ENCODE data around the gene NUDC. TPM values are rescaled to one million over a fixed set of nuclear protein-coding genes. Genes with fewer than 3 reads are reported as not detected.
A peak's percentile ranks its signal among the peaks of the same experiment; 100 is the strongest.
"Not testable (repeated sequence)": the region's sequence is repeated elsewhere in the genome, so short reads cannot be mapped to it uniquely, and the experiment has no call there.

The NUDC gene
- total RNA-seq, 1 donor from 2014 or later, result 35.7 TPM

DNA sequence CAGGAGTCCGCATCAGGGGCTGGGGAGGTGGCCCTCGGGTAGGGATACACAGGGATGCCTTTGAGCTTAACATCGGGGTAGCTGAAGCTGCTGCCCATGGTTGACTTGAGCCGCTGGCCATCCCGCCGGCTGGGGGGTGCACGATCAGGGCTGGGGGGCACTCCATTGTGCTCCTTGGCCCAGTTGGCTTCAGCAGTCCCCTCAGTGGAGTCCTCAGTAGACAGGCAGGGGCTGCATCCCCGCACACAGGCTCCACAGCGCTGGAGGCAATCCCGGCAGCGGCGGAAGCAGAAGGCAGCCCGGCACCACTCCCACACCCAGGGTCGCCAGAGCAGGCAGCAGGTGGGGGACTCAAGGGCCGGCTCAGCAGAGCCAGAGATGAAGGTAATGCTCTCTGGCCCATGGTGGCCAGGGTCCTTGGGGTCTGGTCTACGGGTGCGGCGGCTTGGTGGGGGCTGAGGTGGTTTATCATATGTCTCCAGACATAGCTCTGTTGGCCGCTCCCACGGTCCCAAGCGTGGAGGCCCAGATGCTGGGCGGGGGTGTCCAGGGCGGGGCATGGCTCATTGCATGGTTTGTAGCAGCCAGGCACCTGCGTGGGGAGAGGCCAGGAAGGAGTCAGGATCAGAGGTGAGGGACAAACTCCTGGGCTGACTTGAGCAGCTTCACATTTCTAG, 30.4 kb downstream of the NUDC start:
- ATAC-seq, result no peak

- ATAC-seq, result no peak
These were observed 31.8 kb downstream of the NUDC start for GRCh38 chr1:26953374-26953773.

DNA sequence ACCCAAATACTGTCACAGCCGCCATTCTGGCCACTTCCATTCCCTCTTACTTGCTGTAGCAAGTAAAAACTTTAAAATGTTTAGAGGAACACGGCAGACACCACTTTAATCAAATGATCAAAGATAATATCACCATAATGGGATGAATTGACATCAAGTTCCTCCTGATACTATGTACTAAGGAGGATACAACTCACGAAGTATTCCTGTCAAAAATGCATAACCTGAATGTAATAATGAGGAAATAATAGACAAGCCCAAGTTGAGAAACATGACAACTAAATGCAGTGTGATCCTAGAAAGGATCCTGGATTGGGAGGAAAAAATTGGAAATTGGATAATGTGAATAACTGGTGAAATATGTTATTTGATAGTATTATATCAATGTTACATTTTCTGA, 34.8 kb downstream of the NUDC start:
- ATAC-seq, result no peak

DNA sequence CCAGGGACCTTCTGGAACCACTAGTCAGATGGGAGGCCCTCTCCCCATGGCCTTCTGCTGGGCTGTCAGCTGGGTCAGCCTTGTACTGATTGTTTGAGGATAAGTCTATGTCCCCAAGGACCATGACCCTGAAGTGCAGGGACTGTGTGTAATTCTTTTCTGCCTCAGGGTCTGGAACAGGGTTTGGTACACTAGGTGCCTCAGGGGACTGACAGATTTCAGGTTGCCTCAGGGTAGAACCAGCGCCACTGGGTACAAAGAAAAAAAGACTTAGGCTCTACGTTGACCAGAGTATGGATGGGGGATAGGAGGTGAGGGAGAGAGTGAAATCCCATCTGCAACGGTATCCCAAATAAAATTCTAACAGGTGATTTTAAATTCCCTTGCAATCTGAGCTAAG, 35.8 kb downstream of the NUDC start:
- ATAC-seq, result no peak

DNA sequence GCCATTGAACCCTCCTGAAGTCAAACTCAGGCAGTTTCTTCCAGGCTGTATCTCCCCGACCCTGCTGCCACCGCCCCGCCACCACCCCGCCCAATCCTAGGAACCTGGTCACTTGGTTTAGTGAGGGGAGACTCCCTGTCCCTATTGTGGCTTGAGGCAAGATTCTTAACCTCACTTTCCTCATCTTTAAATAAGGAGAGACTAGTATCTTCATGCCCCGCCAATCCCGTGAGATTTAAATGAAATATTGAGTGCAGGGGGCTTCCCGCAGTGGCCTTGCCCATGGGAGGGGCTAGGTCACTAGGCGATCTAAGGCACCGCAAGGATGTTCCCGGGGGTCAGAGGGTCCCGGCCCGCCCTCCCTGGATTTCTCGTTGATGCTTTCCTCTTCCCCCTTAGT, 37.7 kb downstream of the NUDC start:
- no peak for ATAC-seq

DNA sequence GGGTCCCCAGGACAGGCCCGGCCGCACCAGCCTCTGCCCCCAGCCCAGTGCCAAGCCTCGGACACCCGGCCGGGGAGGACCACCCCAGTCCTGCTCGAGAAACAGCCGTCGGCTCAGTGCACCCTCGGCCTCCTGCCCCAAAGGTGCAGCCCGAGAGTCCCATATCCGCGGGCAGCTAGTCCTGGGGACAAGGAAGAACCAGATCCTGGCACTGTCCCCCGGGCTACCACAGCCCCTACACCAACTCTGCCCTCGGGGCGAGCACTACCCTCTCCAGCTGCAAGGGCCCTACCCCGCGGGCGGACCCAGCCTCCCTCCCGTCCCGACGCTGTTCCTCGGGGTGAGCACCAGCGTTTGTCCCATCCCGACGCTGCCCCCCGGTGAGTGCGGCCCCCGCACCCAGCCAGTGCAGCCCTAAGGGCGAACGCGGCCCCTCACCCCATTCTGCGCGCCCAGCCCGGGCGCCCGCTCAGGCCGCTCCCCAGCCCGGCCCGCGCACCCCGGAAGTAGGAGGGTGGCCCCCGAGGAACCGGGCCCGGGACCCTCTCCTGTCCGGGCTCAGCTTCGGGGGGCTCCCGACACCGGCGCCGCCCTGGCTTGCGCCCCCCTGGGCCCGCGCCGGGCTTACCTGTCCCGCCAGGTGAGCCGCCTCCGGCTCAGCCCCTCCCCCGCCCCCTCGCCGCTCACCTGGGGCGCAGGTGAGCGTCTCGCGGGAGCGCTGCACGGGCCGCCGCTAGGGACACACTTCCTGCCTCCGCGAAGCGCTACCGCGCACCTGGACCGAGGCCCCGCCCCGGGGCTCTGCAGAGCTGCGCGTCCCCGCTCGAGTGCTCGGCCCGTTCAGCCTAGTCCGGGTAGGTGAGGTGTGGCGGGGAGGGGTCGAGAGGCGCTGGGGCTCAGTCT, 38.4 kb downstream of the NUDC start, which contains the start of gene KDF1:
Gene KDF1 (minus strand): TSS at position 747 of the 903 bp plus-strand sequence. CDS start 8,088 bp downstream, outside the sequence.
- ATAC-seq, result peak; percentile 96

DNA sequence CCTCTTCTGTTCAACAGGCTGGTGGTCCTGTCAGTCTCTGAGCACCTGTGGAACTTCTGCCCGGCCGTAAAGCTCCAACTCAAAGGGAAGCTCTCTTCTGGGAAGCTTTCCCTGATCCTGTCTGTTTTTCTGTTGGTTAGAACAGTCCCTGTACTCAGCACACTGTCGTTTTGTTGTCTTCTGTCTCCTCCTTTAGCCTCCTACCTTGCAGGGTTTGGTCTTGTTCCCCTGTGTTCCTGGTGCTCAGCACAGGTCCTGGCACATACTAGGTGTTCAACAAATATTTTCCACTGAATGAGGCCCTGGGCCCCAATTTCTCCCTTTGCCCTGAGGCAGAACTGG, 39.1 kb downstream of the NUDC start:
- no peak for ATAC-seq

DNA sequence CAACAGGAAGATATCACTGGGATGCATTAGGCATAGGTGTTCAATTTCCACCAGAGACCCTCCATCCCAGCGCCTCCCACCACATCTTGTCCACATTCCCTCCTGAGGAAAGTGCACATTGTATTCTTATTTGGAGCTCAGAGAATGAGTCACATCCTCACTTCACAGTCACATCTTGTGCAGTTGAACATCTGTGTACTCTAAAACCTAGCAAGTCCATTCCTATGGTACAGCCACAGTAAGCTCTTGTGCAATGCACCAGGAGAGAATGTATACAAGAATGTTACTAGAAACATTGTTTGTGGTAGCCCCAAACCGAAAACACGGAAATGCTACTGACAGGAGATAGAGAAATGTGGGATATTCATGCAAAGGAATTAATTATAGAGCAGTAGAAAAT, 40.3 kb downstream of the NUDC start:
- peak; percentile 42 for ATAC-seq

GRCh38 chr1:26965213-26965612, 43.7 kb downstream of the NUDC start:
- ATAC-seq, result no peak

DNA sequence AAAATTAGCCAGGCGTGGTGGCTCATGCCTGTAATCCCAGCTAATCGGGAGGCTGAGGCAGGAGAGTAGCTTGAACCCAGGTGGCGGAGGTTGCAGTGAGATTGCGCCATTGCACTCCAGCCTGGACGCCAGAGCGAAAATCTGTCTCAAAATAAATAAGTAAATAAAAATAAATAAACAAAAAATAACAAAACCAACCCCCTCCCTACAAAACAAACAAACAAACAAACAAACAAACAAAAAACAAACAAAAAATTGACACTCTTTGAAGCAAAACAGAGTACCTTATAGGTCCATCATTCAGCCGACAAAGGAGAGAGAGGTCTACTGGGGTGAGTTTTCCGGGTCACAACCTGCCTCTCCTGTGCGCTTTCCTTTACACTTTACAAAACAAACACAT, 44.1 kb downstream of the NUDC start:
- ATAC-seq, result no peak

- ATAC-seq, result peak; percentile 86
These were observed 49.3 kb downstream of the NUDC start for GRCh38 chr1:26970810-26971209.

DNA sequence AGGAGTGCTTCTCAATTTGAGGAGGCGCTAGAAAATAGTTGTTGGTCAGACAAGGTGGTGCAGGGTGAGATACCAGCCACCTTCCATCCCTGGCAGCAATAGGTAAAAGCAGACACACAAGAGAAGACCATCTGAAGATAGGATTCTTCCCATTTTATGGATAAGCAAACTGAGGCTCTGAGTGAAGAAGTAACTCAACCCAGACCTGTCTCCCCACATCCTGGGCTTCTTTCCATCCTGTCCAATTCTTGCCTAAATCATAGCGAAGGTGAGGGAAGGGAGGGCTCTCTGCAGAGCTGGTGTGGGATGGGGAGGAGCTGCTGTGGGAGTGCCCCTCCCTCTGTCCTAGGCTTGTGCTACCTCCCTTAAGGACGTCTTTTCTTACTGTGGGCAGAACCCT, 50.0 kb downstream of the NUDC start:
- ATAC-seq, result peak; percentile 29

DNA sequence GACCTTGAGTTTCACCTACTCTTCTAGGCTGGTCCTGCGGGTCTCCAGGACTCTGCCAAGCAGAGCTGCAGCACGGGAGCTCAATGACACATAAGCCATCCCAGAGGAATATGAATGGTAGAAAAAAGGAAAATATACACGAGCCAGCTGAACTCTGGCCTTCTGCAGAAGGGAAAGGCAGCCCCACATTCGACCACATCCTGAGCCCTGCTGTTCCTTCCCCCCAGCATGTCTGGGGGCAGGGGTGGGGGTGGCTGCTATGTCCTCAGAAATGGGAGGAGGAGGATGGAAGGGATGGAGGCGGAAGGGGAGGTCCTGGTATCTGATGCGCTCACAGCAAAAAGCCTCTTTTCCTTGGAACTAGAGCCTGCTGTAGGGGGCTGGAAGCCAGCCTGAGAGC, 50.8 kb downstream of the NUDC start:
- no peak for ATAC-seq

- no peak for ATAC-seq
These were observed 51.3 kb downstream of the NUDC start for GRCh38 chr1:26972821-26973220.

GRCh38 chr1:26976621-26977510, 55.3 kb downstream of the NUDC start:
- peak; percentile 85 for ATAC-seq

- ATAC-seq, result no peak
These were observed 57.4 kb downstream of the NUDC start for GRCh38 chr1:26978901-26979300.

- no peak for ATAC-seq
These were observed 59.8 kb downstream of the NUDC start for GRCh38 chr1:26981146-26981846.

- ATAC-seq, result no peak
These were observed 62.3 kb downstream of the NUDC start for GRCh38 chr1:26983863-26984262.

DNA sequence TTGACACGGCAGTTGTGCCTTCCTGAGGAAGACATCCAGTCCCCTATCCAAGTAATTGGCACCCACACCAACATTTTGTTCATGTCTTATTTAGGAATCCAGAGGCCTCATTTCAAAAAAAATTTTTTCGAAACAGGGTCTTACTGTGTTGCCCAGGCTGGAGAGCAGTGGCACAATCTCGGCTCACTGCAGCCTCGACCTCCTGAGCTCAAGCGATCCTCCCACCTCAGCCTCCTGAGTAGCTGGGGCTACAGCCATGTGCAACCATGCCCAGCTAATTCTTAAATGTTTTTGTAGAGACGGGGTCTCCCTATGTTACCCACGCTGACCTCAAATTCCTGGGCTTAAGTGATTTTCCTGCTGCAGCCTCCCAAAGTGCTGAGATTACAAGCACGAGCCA, 62.7 kb downstream of the NUDC start:
- ATAC-seq, result no peak

DNA sequence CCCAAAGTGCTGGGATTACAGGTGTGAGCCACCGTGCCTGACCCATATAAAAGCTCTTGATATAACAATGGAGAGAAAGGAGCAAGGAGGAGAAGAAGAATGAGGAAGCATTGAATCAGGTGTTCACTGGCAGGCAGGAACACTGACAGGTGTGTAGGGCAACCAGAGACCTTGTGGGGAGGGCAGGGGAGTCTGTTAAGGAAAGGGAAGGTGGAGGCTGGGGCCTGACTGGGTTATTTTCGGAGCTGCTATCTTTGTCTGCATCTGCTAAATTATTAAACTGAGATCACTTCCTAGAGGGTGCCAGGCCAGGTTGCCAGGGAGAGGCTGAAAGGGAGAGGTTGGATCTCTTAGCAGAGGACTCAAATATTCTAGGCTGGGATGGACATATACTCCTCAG, 65.1 kb downstream of the NUDC start:
- peak; percentile 36 for ATAC-seq

DNA sequence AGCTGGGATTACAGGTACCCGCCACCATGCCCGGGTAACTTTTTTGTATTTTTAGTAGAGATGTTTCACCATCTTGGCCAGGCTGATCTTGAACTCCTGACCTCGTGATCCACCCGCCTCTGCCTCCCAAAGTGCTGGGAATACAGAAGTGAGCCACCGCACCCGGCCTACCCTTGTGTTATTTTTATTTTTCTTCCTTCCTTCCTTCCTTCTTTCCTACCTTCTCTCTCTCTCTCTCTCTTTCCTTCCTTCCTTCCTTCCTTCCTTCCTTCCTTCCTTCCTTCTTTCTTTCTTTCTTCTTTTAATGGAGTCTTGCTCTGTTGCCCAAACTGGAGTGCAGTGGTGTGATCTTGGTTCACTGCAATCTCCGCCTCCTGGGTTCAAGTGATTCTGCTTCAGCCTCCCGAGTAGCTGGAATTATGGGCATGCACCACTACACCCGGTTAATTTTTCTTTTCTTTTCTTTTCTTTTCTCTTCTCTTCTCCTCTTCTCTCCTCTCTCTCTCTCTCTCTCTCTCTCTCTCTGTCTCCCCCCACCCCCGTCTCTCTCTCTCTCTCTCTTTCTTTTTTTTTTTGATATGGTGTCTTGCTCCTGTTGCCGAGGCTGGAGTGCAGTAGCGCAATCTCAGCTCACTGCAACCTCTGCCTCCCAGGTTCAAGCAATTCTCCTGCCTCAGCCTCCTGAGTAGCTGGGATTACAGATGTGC, 68.0 kb downstream of the NUDC start:
- not testable (repeated sequence) for ATAC-seq
